Stimulated activated CD8-positive, alpha-beta memory T cell treated with anti-CD3 and anti-CD28 coated beads, Interleukin-4, amount 100 ng/mL, for 1 hour (primary cell): ENCODE results near the gene SLC43A1.

Experiments
- DNase-seq, 2 donors: peaks; one replicate each; pipeline ENCODE4 v3.0.0-alpha.2; 2020; ENCODE audit warnings: low read depth in 2 of 2, low spot score in 1 of 2

Gene SLC43A1

GRCh38 chr11:57479911-57480310, 35.6 kb downstream of the SLC43A1 start:
- no peak for DNase-seq

- DNase-seq, result no peak
These were observed 36.4 kb downstream of the SLC43A1 start for GRCh38 chr11:57479021-57479663.

GRCh38 chr11:57477507-57478189, 37.9 kb downstream of the SLC43A1 start:
- no peak for DNase-seq

- no peak for DNase-seq
These were observed 38.6 kb downstream of the SLC43A1 start for GRCh38 chr11:57476757-57477506.

- DNase-seq, result no peak
These were observed 39.3 kb downstream of the SLC43A1 start for GRCh38 chr11:57476047-57476756.

GRCh38 chr11:57475671-57476046, 39.8 kb downstream of the SLC43A1 start:
- no peak for DNase-seq

GRCh38 chr11:57475191-57475590, 40.3 kb downstream of the SLC43A1 start:
- DNase-seq, result no peak

GRCh38 chr11:57474803-57475115, 40.7 kb downstream of the SLC43A1 start:
- DNase-seq, result no peak

- no peak for DNase-seq
These were observed 41.3 kb downstream of the SLC43A1 start for GRCh38 chr11:57474017-57474802.

- DNase-seq, result no peak
These were observed 42.1 kb downstream of the SLC43A1 start for GRCh38 chr11:57473285-57473841.

GRCh38 chr11:57471496-57471895, 44.0 kb downstream of the SLC43A1 start:
- no peak for DNase-seq

GRCh38 chr11:57469268-57469667, 46.2 kb downstream of the SLC43A1 start:
- DNase-seq, result no peak

GRCh38 chr11:57468276-57468675, 47.2 kb downstream of the SLC43A1 start:
- no peak for DNase-seq

- DNase-seq, result no peak
These were observed 47.9 kb downstream of the SLC43A1 start for GRCh38 chr11:57467508-57468157.

- no peak for DNase-seq
These were observed 48.8 kb downstream of the SLC43A1 start for GRCh38 chr11:57466680-57467079.

GRCh38 chr11:57464539-57465181, 50.8 kb downstream of the SLC43A1 start:
- DNase-seq, result no peak

- no peak for DNase-seq
These were observed 51.6 kb downstream of the SLC43A1 start for GRCh38 chr11:57463671-57464538.

GRCh38 chr11:57462597-57462996, 52.9 kb downstream of the SLC43A1 start:
- no peak for DNase-seq
